Panc1 (cell line): Measurements from ENCODE around the gene NCOA3. TPM values are rescaled to one million over a fixed set of nuclear protein-coding genes. Genes with fewer than 3 reads are reported as not detected.

Experiments used
- ATAC-seq: fragments of 200-7000 bp; cut with Tn5 transposase; 2 replicates; pipeline ENCODE4 v1.9.1; 2020; ENCODE audit warnings: mild to moderate bottlenecking, moderate library complexity
- BruUV-seq: library from RNA; stranded (reverse); fragments of 400-500 nt; replicated peaks from 2 replicates; lab custom pipeline; 2021; lab: Mats Ljungman, UMichigan
- CTCF ChIA-PET: fragments of 300-600 bp; sonication (Branson Sonifier 250); formaldehyde crosslinking; loops from one replicate; lab custom pipeline; 2022; ENCODE audit warnings: antibody characterized with exemption; lab: Charles Lee
- POLR2A ChIA-PET: fragments of 300-600 bp; sonication (Branson Sonifier 250); formaldehyde crosslinking; loops from one replicate; lab custom pipeline; 2022; ENCODE audit warnings: antibody characterized with exemption; lab: Charles Lee
- DNase-seq: peaks from one replicate; pipeline ENCODE4 v3.0.0-alpha.2; 2010; ENCODE audit warnings: low read depth, low spot score
- H3K27ac ChIP-seq: 2 replicates; pipeline ENCODE4 v1.5.1; 2011; ENCODE audit warnings: mild to moderate bottlenecking, low read length, inconsistent platforms
- H3K27me3 ChIP-seq: fragments of 200-500 bp; sonication (Bioruptor generic); 2 replicates; pipeline ENCODE4 v1.6.0; 2014; ENCODE audit warnings: low read length, inconsistent platforms; ENCODE audit not compliant: control insufficient read depth, insufficient read depth
- H3K36me3 ChIP-seq: fragments of 200-500 bp; sonication (Bioruptor generic); 2 replicates; pipeline ENCODE4 v1.5.1; 2014; ENCODE audit warnings: inconsistent platforms, mild to moderate bottlenecking, low read length, moderate library complexity; ENCODE audit not compliant: control insufficient read depth, insufficient read depth
- H3K4me1 ChIP-seq: 2 replicates; pipeline ENCODE4 v1.5.1; 2011; ENCODE audit warnings: inconsistent platforms, mild to moderate bottlenecking, low read length, moderate library complexity; ENCODE audit not compliant: control insufficient read depth, insufficient read depth
- H3K4me3 ChIP-seq, 2 experiments: 2 replicates each; pipeline ENCODE4 v1.5.1; 2011 to 2012; ENCODE audit warnings: low read depth in 2 of 2, low read length in 2 of 2, mild to moderate bottlenecking in 2 of 2, inconsistent platforms in 1 of 2, moderate library complexity in 1 of 2
- H3K9me3 ChIP-seq: fragments of 200-500 bp; sonication (Bioruptor generic); 2 replicates; pipeline ENCODE4 v1.5.1; 2014; ENCODE audit warnings: low read depth, mild to moderate bottlenecking, inconsistent platforms, low read length, moderate library complexity; ENCODE audit not compliant: control insufficient read depth, insufficient read depth
- POLR2AphosphoS5 ChIP-seq: IDR thresholded peaks from 2 replicates; pipeline ENCODE4 v1.6.1; 2012; ENCODE audit warnings: mild to moderate bottlenecking, low read depth, low read length, moderate library complexity
- SIN3A ChIP-seq: IDR thresholded peaks from 2 replicates; pipeline ENCODE4 v1.6.1; 2012; ENCODE audit warnings: low read depth, mild to moderate bottlenecking, low read length, moderate library complexity, borderline replicate concordance; ENCODE audit not compliant: insufficient read depth
- TCF7L2 ChIP-seq: IDR thresholded peaks from 2 replicates; pipeline ENCODE4 v1.6.1; 2011; ENCODE audit warnings: mild to moderate bottlenecking, low read depth, low read length, inconsistent platforms
- in situ Hi-C: cut with HindIII; loops from 2 replicates; pipeline ENCODE4 v1.10.0; 2016; ENCODE audit warnings: low sequenced_read_pairs, low pct_unique_long_range_greater_than_20kb
- intact Hi-C: fragments of 100-400 bp; cut with micrococcal nuclease; formaldehyde crosslinking; loops from one replicate; pipeline ENCODE4 v1.10.0; 2022; ENCODE audit not compliant: unreplicated experiment
- total RNA-seq: library from RNA; stranded (reverse); gene quantifications from one replicate; pipeline ENCODE4 v1.2.1, GENCODE V29; 2021; ENCODE audit not compliant: unreplicated experiment
- TF ChIP-seq, protein P1 (sequence below): fragments of 450-650 bp; IDR thresholded peaks from 2 replicates; pipeline ENCODE4 v1.5.1; 2017; ENCODE audit warnings: mild to moderate bottlenecking
- TF ChIP-seq, protein P2 (sequence below), 2 experiments: IDR thresholded peaks; 2 replicates each; pipeline ENCODE4 v1.6.1; 2011 to 2012; ENCODE audit warnings: low read depth in 2 of 2, control low read depth in 1 of 2, low read length in 1 of 2, mild to moderate bottlenecking in 1 of 2, moderate library complexity in 1 of 2; ENCODE audit not compliant: insufficient read depth in 1 of 2

Gene NCOA3
- total RNA-seq, 1 experiment from 2014 or later, result 47.7 TPM

- Histone ChIP-seq H3K4me3 (no peak overlapping the region), H3K9me3 (no peaks in the 10 kb centered on the region), H3K27me3 (no peaks in the 10 kb centered on the region), H3K36me3 (no peaks in the 10 kb centered on the region), H3K4me1 (no peaks in the 10 kb centered on the region), H3K27ac (no peak overlapping the region)
- TF ChIP-seq POLR2AphosphoS5 (no peak), TCF7L2 (no peak)
- TF ChIP-seq, protein P1, sequence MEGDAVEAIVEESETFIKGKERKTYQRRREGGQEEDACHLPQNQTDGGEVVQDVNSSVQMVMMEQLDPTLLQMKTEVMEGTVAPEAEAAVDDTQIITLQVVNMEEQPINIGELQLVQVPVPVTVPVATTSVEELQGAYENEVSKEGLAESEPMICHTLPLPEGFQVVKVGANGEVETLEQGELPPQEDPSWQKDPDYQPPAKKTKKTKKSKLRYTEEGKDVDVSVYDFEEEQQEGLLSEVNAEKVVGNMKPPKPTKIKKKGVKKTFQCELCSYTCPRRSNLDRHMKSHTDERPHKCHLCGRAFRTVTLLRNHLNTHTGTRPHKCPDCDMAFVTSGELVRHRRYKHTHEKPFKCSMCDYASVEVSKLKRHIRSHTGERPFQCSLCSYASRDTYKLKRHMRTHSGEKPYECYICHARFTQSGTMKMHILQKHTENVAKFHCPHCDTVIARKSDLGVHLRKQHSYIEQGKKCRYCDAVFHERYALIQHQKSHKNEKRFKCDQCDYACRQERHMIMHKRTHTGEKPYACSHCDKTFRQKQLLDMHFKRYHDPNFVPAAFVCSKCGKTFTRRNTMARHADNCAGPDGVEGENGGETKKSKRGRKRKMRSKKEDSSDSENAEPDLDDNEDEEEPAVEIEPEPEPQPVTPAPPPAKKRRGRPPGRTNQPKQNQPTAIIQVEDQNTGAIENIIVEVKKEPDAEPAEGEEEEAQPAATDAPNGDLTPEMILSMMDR, result no peak
- intact Hi-C loops (no loop called here), in situ Hi-C loops (no loop called here)
- ChIA-PET CTCF (interaction anchor here (0.6 kb wide), 1 partner anchor 63 kb away, joined by 3 read pairs; no protein-coding TSS in a partner anchor), POLR2A (no interaction called here)
- ATAC-seq, result no peak
- TSS peak; percentile 47 for BruUV-seq
- no peak for DNase-seq
These were observed 97.4 kb downstream of the NCOA3 start for GRCh38 chr20:47598911-47599744.

DNA sequence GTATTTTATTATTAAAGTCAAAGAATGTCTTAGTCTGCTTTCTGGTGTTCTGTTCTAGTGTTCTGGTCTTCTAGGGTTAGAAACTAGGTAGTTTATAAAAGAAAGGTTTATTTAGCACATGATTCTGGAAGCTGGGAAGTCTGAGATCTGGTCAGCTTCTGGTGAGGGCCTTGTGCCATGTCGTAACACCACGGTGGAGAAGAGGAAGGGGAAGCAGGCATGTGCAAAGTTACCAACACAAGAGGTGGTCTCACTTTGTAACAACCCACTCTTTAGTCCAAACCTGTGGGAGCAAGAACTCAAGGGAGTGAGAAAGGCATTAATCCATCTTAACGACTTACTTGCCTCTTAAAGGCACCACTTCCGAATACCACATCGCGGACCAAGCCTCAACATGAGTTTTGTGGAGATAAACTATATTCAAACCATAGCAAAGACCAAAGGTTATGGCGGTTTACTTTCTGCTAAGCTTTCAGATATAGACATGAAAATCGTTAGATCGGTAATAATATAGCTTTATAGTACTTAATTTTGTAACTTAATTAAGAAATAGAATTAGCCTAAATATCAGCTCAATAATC, 99.4 kb downstream of the NCOA3 start:
- in situ Hi-C loops, result no loop called here
- ChIA-PET POLR2A (no interaction called here), CTCF (interaction anchor here (0.6 to 0.9 kb wide), 2 partner anchors 70 to 843 kb away, joined by 3 read pairs; no protein-coding TSS in a partner anchor)
- no TSS peak for BruUV-seq
- Histone ChIP-seq H3K4me3 (no peak overlapping the region), H3K36me3 (no peaks in the 10 kb centered on the region), H3K27me3 (no peaks in the 10 kb centered on the region), H3K27ac (no peak overlapping the region), H3K4me1 (peaks cover 2% of the 10 kb centered on the region; the same call in 1 of the 2 replicates), H3K9me3 (no peaks in the 10 kb centered on the region)
- ATAC-seq (no peak), DNase-seq (no peak)
- intact Hi-C loops, result no loop called here
- TF ChIP-seq SIN3A, result no peak
- TF ChIP-seq POLR2AphosphoS5, result no peak
- TF ChIP-seq, protein P1, result no peak
- TF ChIP-seq, protein P2, sequence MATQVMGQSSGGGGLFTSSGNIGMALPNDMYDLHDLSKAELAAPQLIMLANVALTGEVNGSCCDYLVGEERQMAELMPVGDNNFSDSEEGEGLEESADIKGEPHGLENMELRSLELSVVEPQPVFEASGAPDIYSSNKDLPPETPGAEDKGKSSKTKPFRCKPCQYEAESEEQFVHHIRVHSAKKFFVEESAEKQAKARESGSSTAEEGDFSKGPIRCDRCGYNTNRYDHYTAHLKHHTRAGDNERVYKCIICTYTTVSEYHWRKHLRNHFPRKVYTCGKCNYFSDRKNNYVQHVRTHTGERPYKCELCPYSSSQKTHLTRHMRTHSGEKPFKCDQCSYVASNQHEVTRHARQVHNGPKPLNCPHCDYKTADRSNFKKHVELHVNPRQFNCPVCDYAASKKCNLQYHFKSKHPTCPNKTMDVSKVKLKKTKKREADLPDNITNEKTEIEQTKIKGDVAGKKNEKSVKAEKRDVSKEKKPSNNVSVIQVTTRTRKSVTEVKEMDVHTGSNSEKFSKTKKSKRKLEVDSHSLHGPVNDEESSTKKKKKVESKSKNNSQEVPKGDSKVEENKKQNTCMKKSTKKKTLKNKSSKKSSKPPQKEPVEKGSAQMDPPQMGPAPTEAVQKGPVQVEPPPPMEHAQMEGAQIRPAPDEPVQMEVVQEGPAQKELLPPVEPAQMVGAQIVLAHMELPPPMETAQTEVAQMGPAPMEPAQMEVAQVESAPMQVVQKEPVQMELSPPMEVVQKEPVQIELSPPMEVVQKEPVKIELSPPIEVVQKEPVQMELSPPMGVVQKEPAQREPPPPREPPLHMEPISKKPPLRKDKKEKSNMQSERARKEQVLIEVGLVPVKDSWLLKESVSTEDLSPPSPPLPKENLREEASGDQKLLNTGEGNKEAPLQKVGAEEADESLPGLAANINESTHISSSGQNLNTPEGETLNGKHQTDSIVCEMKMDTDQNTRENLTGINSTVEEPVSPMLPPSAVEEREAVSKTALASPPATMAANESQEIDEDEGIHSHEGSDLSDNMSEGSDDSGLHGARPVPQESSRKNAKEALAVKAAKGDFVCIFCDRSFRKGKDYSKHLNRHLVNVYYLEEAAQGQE (IDR thresholded peaks at IDR 0.05; ENCODE audit: insufficient read depth in 1 of 2, low read depth in 2 of 2, low read length in 1 of 2), result no peak
- no peak for TF ChIP-seq TCF7L2
